HUES6 (cell line): ENCODE data around the gene CWC22.

Experiments
- H3K27ac ChIP-seq: 2 replicates; pipeline ENCODE4 v1.7.0; 2013; ENCODE audit warnings: low read depth, mild to moderate bottlenecking, low read length, inconsistent platforms
- H3K27me3 ChIP-seq: 2 replicates; pipeline ENCODE4 v1.6.1; 2013; ENCODE audit warnings: low read length; ENCODE audit not compliant: control insufficient read depth, insufficient read depth
- H3K36me3 ChIP-seq: 2 replicates; pipeline ENCODE4 v1.6.1; 2013; ENCODE audit warnings: low read length; ENCODE audit not compliant: control insufficient read depth, insufficient read depth
- H3K4me1 ChIP-seq: 2 replicates; pipeline ENCODE4 v1.6.1; 2013; ENCODE audit warnings: low read length; ENCODE audit not compliant: control insufficient read depth, insufficient read depth
- H3K4me3 ChIP-seq: 2 replicates; pipeline ENCODE4 v1.5.1; 2013; ENCODE audit warnings: low read depth, low read length
- H3K9ac ChIP-seq: one replicate; pipeline ENCODE4 v1.6.1; 2013; ENCODE audit warnings: mild to moderate bottlenecking, low read length
- H3K9me3 ChIP-seq: 2 replicates; pipeline ENCODE4 v1.6.1; 2013; ENCODE audit warnings: low read depth, low read length; ENCODE audit not compliant: control insufficient read depth, insufficient read depth

The CWC22 gene

DNA sequence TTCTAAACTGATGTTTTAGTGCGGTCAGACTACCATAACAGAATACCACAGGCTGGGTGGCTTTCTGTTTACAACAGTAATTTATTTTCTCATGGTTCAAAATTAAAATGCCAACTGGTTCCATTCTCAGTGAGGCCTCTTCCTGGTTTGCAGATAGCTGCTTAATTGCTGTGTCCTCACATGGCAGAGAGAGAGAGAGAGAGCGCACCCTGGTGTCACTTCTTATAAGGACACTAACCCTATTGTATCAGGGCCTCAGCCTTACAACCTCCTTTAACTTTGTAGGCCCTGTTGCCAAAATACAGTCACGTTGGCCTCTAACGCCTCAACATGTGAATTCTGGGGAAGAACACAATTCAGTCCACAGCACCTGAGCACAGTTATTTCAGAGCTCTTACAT is 108.2 kb downstream of the CWC22 start:
- H3K27ac ChIP-seq: no peak overlapping the region

More for the DNA sequence above, 108.2 kb downstream of the CWC22 start:
- Histone ChIP-seq H3K9ac (no peak overlapping the region), H3K4me3 (no peak overlapping the region), H3K27me3 (no peaks in the 10 kb centered on the region), H3K36me3 (no peaks in the 10 kb centered on the region), H3K9me3 (peaks cover 9% of the 10 kb centered on the region), H3K4me1 (no peaks in the 10 kb centered on the region)
